GM12878 (cell line): ENCODE data around the gene NLGN1. TPM values are rescaled to one million over a fixed set of nuclear protein-coding genes. Genes with fewer than 3 reads are reported as not detected.

ENCODE experiments used
- ATAC-seq: fragments of 200-7000 bp; cut with Tn5 transposase; 3 replicates; pipeline ENCODE4 v1.9.1; 2020; ENCODE audit warnings: mild to moderate bottlenecking, moderate library complexity
- BruUV-seq: library from RNA; stranded (reverse); fragments of 400-500 nt; replicated peaks from 2 replicates; lab custom pipeline; 2021; lab: Mats Ljungman, UMichigan
- CTCF ChIA-PET: fragments of 300-600 bp; sonication (Branson Sonifier 250); formaldehyde crosslinking; extraction: SDS; loops from one replicate; lab custom pipeline; 2021; ENCODE audit warnings: inconsistent platforms; lab: Yijun Ruan, JAX
- POLR2A ChIA-PET: fragments of 350-600 bp; formaldehyde crosslinking; extraction: SDS; loops from one replicate; lab custom pipeline; 2021; ENCODE audit warnings: inconsistent platforms; lab: Charles Lee
- RAD21 ChIA-PET: fragments of 300-600 bp; sonication (Branson Sonifier 250); formaldehyde crosslinking; loops from one replicate; lab custom pipeline; 2023; ENCODE audit warnings: antibody characterized with exemption; ENCODE audit not compliant: unreplicated experiment; lab: Charles Lee
- SMC1A ChIA-PET: fragments of 300-600 bp; sonication (Branson Sonifier 250); formaldehyde crosslinking; loops from one replicate; lab custom pipeline; 2023; ENCODE audit not compliant: unreplicated experiment, uncharacterized antibody; lab: Charles Lee
- DNase-seq: peaks from one replicate; pipeline ENCODE4 v3.0.0-alpha.2; 2011; ENCODE audit warnings: low read depth, low spot score
- FAIRE-seq: peaks from 3 replicates; lab custom pipeline; 2011; peaks lifted over from hg19 to GRCh38; lab: Jason Lieb, UNC
- H2AFZ ChIP-seq: 2 replicates; pipeline ENCODE4 v1.6.0; 2011; ENCODE audit warnings: low read depth, low read length, control low read depth; ENCODE audit not compliant: control insufficient read depth
- H3K27ac ChIP-seq: 2 replicates; pipeline ENCODE4 v1.5.1; 2011; ENCODE audit warnings: control low read depth; ENCODE audit not compliant: control insufficient read depth, insufficient read depth
- H3K27me3 ChIP-seq, 2 experiments: replicated peaks in 1 of 2; 2 replicates each; pipeline versions ENCODE4 v1.6.0 to v1.6.1; 2011; ENCODE audit warnings: low read length in 1 of 2; ENCODE audit not compliant: control insufficient read depth in 2 of 2, insufficient read depth in 2 of 2
- H3K36me3 ChIP-seq, 2 experiments: 2 replicates each; pipeline ENCODE4 v1.5.1; 2011; ENCODE audit warnings: low read length in 1 of 2; ENCODE audit not compliant: control insufficient read depth in 2 of 2, insufficient read depth in 2 of 2
- H3K4me1 ChIP-seq: 2 replicates; pipeline ENCODE4 v1.6.1; 2011; ENCODE audit warnings: mild to moderate bottlenecking, low read length, moderate library complexity, mixed read lengths; ENCODE audit not compliant: control insufficient read depth, insufficient read depth
- H3K4me2 ChIP-seq: 2 replicates; pipeline ENCODE4 v1.6.0; 2011; ENCODE audit warnings: control low read depth; ENCODE audit not compliant: control insufficient read depth, insufficient read depth
- H3K4me3 ChIP-seq: fragments of 200-600 bp; sonication (generic); 2 replicates; pipeline ENCODE4 v1.5.1; 2016
- H3K79me2 ChIP-seq: 2 replicates; pipeline ENCODE4 v1.6.0; 2011; ENCODE audit warnings: low read length; ENCODE audit not compliant: control insufficient read depth, insufficient read depth
- H3K9ac ChIP-seq: 2 replicates; pipeline ENCODE4 v1.8.0; 2011; ENCODE audit warnings: low read length, control low read depth, mixed read lengths; ENCODE audit not compliant: control insufficient read depth, insufficient read depth
- H3K9me3 ChIP-seq: replicated peaks from 3 replicates; pipeline ENCODE4 v1.5.1; 2011; ENCODE audit warnings: mild to moderate bottlenecking, low read length; ENCODE audit not compliant: control insufficient read depth, insufficient read depth
- H4K20me1 ChIP-seq: 2 replicates; pipeline ENCODE4 v1.6.0; 2011; ENCODE audit not compliant: control insufficient read depth, insufficient read depth
- BMI1 ChIP-seq: fragments of 450-650 bp; IDR thresholded peaks from 2 replicates; pipeline ENCODE4 v1.6.1; 2016; ENCODE audit warnings: mild to moderate bottlenecking, moderate library complexity, borderline replicate concordance
- CBX5 ChIP-seq: sonication (generic); IDR thresholded peaks from 2 replicates; pipeline ENCODE4 v1.6.1; 2016; ENCODE audit warnings: low read depth, moderate library complexity, mild to moderate bottlenecking, inconsistent platforms
- ESRRA ChIP-seq: IDR thresholded peaks from 2 replicates; pipeline ENCODE4 v1.6.1; 2012; ENCODE audit warnings: mild to moderate bottlenecking, low read length, improper control_type of control experiment
- HSF1 ChIP-seq: fragments of 150-350 bp; IDR thresholded peaks from 2 replicates; pipeline ENCODE4 v1.6.1; 2014; ENCODE audit warnings: mild to moderate bottlenecking, low read depth, low read length
- JUNB ChIP-seq: IDR thresholded peaks from 2 replicates; pipeline ENCODE4 v1.6.1; 2016; ENCODE audit warnings: antibody characterized with exemption, mild to moderate bottlenecking
- MEF2B ChIP-seq: fragments of 450-650 bp; IDR thresholded peaks from 2 replicates; pipeline ENCODE4 v1.6.1; 2018; ENCODE audit warnings: mild to moderate bottlenecking, moderate library complexity; ENCODE audit not compliant: partially characterized antibody, poor library complexity, severe bottlenecking
- NKRF ChIP-seq: fragments of 450-650 bp; conservative IDR thresholded peaks from 2 replicates; pipeline ENCODE4 v1.6.1; 2017; ENCODE audit warnings: mild to moderate bottlenecking, moderate library complexity
- RCOR1 ChIP-seq: conservative IDR thresholded peaks from 2 replicates; pipeline ENCODE4 v1.6.1; 2012; ENCODE audit warnings: low read depth, low read length, improper control_type of control experiment
- SREBF2 ChIP-seq: IDR thresholded peaks from 2 replicates; pipeline ENCODE4 v1.6.1; 2012; ENCODE audit warnings: mild to moderate bottlenecking, low read length
- TARDBP ChIP-seq: IDR thresholded peaks from 2 replicates; pipeline ENCODE4 v1.6.1; 2016; ENCODE audit warnings: borderline replicate concordance
- TBL1XR1 ChIP-seq: IDR thresholded peaks from 2 replicates; pipeline ENCODE4 v1.6.1; 2012; ENCODE audit warnings: low read depth, low read length, improper control_type of control experiment
- WGBS: methylation state at CpG from one replicate; pipeline ENCODE4 v1.1.6; 2016; ENCODE audit warnings: low lambda C conversion rate; ENCODE audit not compliant: insufficient replicate concordance, insufficient coverage; ENCODE audit errors: missing lambda C conversion rate; 5-methylcytosine and 5-hydroxymethylcytosine counted together
- in situ Hi-C: fragments of 300-500 bp; cut with MboI; formaldehyde crosslinking; loops from 9 replicates; pipeline ENCODE4 v1.14.3; 2018; ENCODE audit warnings: mixed read lengths
- intact Hi-C: fragments of 100-400 bp; cut with micrococcal nuclease; formaldehyde crosslinking; loops from one replicate; pipeline ENCODE4 v1.14.2; 2022; ENCODE audit not compliant: unreplicated experiment
- polyA plus RNA-seq, 11 experiments: library from polyadenylated mRNA; depleted of rRNA in 4 of 11; unstranded in 6 of 11; stranded (reverse) in 5 of 11; fragments of >200 nt; fragmentation: Nextera tagmentation in 4 of 11; fragmentation: Illumina TruSeq in 1 of 11; extraction: Ambion mirVana in 4 of 11; extraction: Trizol in 1 of 11; gene quantifications; 1 replicate in 1 of 11; 2 replicates in 10 of 11; pipeline versions ENCODE4 v1.2.1 to v1.2.3, GENCODE V29; 2011 to 2016; ENCODE audit warnings: inconsistent platforms in 2 of 11, missing spikeins in 2 of 11, low read depth in 1 of 11
- total RNA-seq, 4 experiments: library from RNA; depleted of rRNA in 3 of 4; stranded (reverse); fragments of >200 nt in 3 of 4; fragmentation: Illumina TruSeq in 1 of 4; extraction: Trizol in 1 of 4; gene quantifications; 2 replicates each; pipeline versions ENCODE4 v1.2.1 to v1.2.3, GENCODE V29; 2013 to 2021

The NLGN1 gene
- total and polyA plus RNA-seq, 10 of the 15 experiments (the other 5 are each of a cell fraction or from before 2014, with no cell fraction given): not detected

GRCh38 chr3:173983343-173983742 is 585.8 kb downstream of the NLGN1 start:
- no peak for TF ChIP-seq NKRF
- in situ Hi-C loops (no loop called here), intact Hi-C loops (no loop called here)

GRCh38 chr3:173986861-173987410 is 589.4 kb downstream of the NLGN1 start:
- Histone ChIP-seq H2AFZ (no peak overlapping the region), H3K36me3 (no peaks in the 10 kb centered on the region), H3K9ac (no peak overlapping the region), H3K4me3 (no peak overlapping the region), H4K20me1 (no peaks in the 10 kb centered on the region), H3K4me2 (no peak overlapping the region), H3K9me3 (no peaks in the 10 kb centered on the region), H3K4me1 (no peaks in the 10 kb centered on the region), H3K79me2 (no peaks in the 10 kb centered on the region), H3K27ac (no peak overlapping the region), H3K27me3 (no peaks in the 10 kb centered on the region)
- TF ChIP-seq BMI1 (no peak), TARDBP (no peak), CBX5 (no peak), TBL1XR1 (no peak), SREBF2 (no peak), HSF1 (no peak), JUNB (no peak), ESRRA (no peak), MEF2B (no peak), RCOR1 (no peak)
- ATAC-seq (no peak), FAIRE-seq (no peak), DNase-seq (no peak)
- ChIA-PET RAD21 (no interaction called here), SMC1A (interaction anchor here (0.7 kb wide), 1 partner anchor 365 kb away, joined by 3 read pairs; no protein-coding TSS in a partner anchor), POLR2A (no interaction called here), CTCF (no interaction called here)
- no TSS peak for BruUV-seq
- in situ Hi-C loops: no loop called here
- intact Hi-C loops: no loop called here

More at GRCh38 chr3:173983343-173983742, 585.8 kb downstream of the NLGN1 start:
- no peak for FAIRE-seq
- ChIA-PET RAD21 (no interaction called here), SMC1A (interaction anchor here (1.2 kb wide), 1 partner anchor 16 kb away, joined by 3 read pairs; no protein-coding TSS in a partner anchor), POLR2A (no interaction called here), CTCF (no interaction called here)
- Histone ChIP-seq H3K9me3 (no peaks in the 10 kb centered on the region), H3K4me2 (no peak overlapping the region), H3K79me2 (no peaks in the 10 kb centered on the region), H2AFZ (no peak overlapping the region), H3K27ac (no peak overlapping the region), H3K9ac (no peak overlapping the region), H3K4me1 (no peaks in the 10 kb centered on the region), H3K36me3 (no peaks in the 10 kb centered on the region), H3K4me3 (no peak overlapping the region), H3K27me3 (no peaks in the 10 kb centered on the region), H4K20me1 (no peaks in the 10 kb centered on the region)
- 0% methylated on average over 2 of the region's 2 CpGs for WGBS
- DNase-seq: no peak
- BruUV-seq: no TSS peak
- no peak for ATAC-seq
